ENCODE results near the gene C4B.
"Not testable (repeated sequence)": the region's sequence is repeated elsewhere in the genome, so short reads cannot be mapped to it uniquely, and the experiment has no call there.

The C4B gene

DNA sequence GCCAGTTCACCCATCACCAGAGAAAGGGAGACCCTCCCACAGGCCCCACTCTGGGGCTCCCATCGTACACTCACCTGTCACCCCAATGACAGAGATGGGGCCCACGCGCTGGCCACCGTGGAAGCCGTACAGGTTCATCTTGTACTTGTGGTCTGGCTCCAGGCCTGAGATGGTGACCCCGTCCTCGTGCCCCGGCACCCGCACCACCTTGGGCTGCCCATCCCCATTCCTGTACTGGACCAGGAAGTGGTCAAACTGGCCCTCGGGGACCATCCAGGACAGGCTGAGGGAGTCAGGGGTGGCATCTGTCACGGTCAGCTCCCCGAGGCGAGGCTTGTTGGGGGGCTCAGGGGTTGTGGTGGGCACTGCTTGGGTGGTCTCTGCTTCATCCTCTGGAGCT is 38.7 kb downstream of the C4B start:
- DNase-seq (ENCODE audit: low spot score), result not testable (repeated sequence)

DNA sequence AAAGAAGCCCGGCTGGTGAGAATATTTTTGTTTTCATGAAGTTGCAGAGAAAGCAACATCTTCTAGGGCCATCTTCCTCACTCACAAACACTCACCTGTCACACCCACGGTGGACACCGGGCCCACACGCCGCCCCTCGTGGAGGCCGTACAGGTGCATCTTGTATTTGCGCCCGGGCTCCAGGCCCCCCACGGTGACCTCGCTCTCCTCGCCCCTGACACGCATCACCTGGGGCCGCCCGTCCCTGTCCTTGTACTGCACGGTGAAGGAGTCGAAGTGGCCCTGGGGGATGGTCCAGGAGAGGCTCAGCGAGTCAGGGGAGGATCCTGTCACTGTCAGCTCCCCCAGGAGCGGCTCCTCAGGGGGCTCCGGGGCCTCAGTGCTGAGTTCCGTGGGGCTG is 41.2 kb downstream of the C4B start:
- not testable (repeated sequence) for DNase-seq (ENCODE audit: low spot score)

DNA sequence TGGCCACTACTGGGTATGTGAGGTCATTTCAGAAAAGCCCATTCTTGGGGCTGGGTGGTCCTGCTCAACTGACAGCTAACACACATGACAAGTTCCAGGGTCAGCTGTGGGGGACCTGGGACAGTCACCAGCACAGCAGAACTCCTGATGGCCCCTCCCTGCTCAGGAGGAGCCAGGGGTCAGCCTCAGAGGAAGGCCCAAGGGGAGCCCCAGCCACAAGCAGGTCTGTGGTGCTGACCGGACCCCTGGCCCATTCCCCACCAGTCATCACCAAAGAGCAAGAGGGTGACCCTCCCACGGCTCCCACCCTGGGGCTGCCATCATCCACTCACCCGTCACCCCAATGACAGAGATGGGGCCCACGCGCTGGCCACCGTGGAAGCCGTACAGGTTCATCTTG is 41.7 kb downstream of the C4B start:
- no peak for DNase-seq (ENCODE audit: low spot score)

DNA sequence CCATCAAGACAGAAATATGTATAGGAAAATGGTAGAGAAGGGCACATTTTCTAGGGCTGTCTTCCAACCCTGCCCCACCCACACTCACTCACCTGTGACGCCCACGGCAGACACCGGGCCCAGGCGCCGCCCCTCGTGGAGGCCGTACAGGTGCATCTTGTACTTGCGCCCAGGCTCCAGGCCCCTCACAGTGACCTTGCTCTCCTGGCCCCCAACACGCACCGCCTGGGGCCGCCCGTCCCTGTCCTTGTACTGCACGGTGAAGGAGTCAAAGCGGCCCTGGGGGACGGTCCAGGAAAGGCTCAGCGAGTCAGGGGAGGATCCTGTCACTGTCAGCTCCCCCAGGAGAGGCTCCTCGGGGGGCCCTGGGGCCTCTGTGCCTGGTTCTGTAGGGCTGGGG is 43.4 kb downstream of the C4B start:
- DNase-seq (ENCODE audit: low spot score), result no peak

DNA sequence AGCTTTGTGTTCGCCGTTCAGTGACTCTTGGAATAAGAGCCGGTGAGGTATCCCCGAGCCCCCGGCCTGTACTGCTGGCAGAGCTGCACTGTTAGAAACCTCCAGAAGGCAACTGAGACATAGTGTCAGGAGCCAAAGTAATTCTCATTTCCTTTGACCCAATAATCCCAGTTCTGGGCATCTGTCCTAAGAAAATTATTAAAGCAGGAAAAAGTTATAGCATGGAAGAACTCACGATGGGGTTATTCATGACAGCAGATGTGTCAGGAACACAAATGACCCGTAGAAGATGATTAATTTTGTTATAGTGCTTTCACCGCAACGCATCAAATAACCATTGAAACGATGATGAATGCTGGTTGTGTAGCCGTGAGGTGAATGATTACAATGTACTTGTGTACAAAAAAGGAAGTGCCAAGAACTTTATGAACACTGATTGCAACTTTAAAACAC is 43.9 kb downstream of the C4B start:
- DNase-seq (ENCODE audit: low spot score), result no peak

DNA sequence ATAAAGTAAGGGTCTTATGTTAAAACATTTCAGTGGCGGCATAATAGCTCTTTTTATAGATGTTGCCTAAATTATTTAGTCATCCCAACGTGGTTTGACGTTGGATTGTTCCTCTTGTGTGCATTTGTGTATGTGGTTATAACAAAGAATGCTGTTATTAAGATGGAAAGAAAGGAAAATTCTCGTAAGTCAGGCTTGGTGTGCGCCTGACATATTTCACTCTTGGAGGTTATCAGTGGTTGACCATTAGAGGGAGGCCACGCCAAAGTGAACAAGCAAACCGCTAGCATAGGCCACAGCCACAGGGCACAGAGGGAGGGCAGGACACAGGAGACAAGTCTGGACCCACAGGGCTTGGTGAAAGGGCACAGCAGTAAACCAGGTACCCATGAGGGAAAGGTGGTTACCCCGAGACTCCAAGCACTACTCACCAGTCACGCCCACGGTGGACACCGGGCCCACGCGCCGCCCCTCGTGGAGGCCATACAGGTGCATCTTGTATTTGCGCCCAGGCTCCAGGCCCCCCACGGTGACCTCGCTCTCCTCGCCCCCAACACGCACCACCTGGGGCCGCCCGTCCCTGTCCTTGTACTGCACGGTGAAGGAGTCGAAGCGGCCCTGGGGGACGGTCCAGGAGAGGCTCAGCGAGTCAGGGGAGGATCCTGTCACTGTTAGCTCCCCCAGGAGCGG is 46.5 kb downstream of the C4B start:
- no peak for DNase-seq (ENCODE audit: low spot score)

DNA sequence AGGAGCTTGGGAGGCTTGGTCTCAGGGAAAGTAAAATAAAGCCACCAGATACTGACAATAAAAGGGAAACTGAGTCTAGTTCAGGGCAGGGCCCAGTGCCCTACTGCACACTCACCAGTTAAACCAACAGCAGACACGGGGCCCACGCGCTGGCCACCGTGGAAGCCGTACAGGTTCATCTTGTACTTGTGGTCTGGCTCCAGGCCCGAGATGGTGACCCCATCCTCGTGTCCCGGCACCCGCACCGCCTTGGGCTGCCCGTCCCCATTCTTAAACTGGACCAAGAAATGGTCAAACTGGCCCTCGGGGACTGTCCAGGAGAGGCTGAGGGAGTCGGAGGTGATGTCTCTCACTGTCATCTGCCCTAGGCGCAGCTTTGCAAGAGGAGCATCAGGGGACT is 50.1 kb downstream of the C4B start:
- no peak for DNase-seq (ENCODE audit: low spot score)

DNA sequence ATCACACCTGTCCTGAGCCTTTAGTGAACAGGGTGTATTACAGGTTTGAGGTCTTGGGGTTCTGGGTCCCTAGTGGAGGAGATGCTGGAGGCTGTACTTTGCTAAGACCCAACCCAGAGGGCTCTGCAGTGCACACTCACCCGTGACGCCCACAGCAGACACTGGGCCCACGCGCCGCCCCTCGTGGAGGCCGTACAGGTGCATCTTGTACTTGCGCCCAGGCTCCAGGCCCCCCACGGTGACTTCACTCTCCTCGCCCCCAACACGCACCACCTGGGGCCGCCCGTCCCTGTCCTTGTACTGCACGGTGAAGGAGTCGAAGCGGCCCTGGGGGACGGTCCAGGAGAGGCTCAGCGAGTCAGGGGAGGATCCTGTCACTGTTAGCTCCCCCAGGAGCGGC is 52.9 kb downstream of the C4B start:
- DNase-seq (ENCODE audit: low spot score), result not testable (repeated sequence)

DNA sequence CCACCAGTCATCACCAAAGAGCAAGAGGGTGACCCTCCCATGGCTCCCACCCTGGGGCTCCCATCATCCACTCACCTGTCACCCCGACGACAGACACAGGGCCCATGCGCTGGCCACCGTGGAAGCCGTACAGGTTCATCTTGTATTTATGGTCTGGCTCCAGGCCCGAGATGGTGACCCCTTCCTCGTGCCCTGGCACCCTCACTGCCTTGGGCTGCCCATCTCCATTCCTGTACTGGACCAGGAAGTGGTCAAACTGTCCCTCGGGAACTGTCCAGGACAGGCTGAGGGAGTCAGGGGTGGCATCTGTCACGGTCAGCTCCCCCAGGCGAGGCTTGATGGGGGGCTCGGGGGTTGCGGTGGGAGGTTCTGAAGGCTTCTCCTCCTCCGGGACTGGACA is 53.7 kb downstream of the C4B start:
- not testable (repeated sequence) for DNase-seq (ENCODE audit: low spot score)

DNA sequence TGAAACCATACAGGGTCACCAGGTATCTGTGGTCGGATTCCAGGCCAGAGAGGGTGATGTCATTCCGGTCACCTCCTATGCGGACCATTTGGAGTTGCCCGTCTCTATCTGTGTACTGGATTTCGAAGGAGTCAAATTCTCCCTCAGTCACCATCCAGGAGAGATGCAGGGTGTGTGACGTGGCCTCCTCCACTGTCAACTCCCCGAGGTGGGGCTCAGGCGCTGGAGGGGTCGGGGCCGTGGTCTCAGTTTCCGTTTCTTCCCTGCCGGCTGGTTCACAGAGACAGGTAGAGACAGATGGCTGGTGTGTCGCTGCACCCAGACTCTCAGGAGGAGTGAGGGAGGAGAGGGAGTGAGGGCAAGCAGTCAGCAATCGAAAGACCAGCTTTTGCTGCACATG is 54.3 kb downstream of the C4B start:
- no peak for DNase-seq (ENCODE audit: low spot score)

DNA sequence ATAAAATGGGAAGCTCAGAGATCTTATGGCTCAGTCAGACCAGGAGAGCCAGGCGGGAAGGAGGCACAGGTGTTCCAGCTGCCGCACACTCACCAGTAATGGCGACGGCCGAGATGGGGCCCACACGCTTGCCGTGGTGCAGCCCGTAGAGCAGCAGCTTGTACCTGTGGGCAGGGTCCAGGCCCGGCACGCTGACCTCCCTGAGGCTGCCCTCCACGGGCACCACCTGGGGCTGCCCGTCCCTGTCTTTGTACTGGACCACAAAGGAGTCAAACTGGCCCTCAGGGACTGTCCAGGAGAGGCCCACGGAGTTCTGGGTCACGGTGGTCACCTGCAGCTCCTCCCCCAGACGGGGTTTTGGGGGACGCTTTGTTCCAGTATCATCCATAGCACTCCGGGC is 54.9 kb downstream of the C4B start:
- DNase-seq (ENCODE audit: low spot score), result no peak

DNA sequence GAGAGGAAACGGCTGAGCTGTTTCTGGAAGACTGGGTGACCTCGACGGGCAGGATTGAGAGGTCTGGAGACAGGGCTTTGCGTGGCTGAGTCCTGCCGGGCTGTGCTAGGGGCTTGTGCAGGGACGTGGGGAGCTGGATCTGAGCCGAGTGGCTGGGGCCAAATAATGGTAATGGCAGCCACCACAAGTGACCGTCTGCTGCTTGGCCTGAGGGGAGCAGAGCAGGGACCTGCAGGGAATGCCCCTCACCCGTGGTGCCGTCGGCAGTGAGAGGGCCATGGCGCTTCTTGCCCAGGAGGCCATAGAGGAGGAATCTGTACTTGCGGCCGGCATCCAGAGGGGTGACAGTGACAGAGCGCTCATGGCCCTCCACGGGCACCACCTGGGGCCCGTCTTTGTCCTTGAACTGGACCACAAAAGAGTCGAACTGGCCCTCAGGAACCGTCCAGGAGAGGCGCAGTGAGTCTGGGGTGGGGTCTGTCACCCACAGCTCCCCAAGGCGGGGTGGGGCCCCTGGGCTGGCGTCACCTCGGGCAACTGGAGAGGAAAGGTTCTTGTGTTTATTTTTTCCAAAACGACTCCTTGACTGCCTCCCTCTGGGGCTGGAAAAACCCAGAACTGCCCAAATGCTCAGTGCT is 55.4 kb downstream of the C4B start:
- no peak for DNase-seq (ENCODE audit: low spot score)

DNA sequence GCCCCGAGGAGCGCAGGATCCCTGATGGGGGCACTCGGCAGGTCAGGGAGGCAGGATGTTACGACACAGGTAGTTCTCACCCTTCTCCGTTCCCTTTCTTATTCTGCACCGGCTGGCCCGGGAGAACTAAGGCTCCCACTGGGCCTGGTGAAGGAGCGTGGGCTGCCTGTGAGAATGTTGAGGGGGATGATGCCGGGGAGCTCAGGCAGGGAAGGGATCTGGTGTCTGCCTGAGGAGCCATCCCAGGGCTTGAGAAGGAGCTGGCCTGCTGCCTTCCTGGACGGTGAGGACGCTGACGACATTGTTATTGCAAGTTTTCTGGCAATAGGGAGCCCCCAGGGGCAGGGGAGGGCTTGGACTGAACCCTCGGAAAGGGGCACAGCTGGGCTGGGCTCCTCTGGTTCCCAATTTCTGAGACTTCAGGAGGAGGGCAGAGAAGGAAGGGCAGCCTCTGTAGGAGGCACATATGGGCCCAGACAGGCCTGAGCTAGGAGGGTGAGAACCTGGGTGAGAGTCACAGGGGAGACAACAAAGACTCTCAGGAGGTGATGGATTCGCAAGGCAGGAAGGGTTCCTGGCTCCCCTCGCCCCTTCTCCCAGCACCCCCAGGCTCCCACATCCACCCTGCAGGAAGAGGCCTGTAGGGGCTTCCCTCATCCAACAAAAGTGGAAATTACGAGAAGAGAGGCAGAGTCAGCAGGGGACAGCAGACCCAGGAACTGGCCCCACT is 56.4 kb downstream of the C4B start:
- no peak for DNase-seq (ENCODE audit: low spot score)

DNA sequence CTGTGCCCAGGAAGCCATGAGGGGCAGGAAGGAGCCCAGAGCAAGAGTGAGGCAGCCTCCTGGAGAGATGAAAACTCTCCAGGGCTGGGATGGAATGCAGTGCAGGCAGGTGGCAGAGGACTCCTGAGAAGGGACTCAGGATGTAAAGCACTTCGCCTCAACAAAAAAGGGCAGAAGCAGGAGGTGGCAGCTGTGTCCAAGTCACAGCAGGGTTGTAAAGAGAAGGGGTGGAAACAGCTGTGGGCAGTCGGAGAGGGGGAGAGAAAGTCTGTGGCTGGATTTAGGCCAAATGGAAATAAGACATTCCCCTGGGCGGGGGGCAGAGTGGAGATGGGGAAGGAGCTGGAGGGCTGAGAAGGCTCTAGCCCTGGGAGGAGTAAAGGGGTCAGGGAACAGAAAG is 58.5 kb downstream of the C4B start:
- no peak for DNase-seq (ENCODE audit: low spot score)

DNA sequence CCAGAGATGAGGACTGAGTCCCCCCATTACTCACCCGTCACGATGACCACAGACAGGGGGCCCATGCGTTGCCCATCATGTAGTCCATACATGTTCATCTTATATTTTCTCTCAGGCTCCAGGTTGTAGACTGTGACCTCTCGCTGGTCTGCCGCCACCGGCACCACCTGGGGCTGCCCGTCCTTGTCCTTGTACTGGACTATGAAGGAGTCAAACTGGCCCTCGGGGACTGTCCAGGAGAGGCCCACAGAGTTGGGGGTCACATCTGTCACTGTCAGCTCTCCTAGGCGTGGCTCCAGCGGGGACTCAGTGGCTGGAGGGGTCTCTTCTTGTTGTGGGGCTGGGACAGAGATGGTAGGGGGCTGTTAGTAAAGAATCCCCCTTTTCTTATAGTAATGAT is 59.0 kb downstream of the C4B start:
- no peak for DNase-seq (ENCODE audit: low spot score)

DNA sequence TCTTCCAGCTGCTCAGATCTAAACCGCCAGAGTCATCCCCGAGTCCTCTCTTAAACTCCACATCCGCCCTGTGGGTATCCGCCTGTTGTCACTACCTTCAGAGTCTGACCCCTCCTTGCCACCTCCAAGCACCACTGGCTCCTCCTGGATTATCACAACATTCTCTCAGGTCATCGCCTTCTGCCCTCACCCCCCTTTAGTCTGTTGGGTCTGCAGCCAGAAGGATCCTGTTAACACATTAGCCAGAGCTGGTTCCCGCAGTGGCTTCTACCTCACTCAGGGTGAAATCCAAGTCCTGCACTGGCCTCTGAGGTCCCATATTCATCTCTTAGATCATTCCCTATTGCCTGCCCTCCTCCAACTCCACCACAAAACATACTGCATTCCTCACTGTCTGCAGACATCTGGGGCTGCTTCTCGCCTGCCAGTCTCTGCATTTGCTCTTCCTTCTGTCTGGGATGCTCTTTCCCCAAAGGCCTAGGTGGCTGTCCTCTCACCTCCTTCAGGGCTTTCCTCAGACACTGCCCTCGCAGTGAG is 60.5 kb downstream of the C4B start:
- no peak for DNase-seq (ENCODE audit: low spot score)

DNA sequence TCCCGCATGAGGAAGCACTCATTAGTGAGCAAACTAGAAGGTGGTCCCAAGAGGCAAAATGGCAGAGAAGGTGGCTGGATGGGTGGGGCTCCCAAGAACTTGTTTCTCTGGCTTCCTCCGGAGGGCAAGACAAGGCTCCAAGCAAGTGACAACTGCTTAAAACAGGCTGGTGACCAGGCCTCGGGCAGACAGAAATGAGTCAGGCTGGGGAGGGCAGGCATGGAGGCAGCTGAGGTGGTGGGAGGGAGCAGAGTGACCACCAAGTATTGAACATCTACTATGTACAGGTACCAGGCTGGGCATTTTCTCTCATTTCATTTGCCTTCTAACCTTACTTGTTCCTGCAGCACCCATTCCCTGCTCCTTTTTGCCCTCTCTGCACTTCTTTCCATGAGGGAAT is 61.2 kb downstream of the C4B start:
- DNase-seq (ENCODE audit: low spot score), result no peak

DNA sequence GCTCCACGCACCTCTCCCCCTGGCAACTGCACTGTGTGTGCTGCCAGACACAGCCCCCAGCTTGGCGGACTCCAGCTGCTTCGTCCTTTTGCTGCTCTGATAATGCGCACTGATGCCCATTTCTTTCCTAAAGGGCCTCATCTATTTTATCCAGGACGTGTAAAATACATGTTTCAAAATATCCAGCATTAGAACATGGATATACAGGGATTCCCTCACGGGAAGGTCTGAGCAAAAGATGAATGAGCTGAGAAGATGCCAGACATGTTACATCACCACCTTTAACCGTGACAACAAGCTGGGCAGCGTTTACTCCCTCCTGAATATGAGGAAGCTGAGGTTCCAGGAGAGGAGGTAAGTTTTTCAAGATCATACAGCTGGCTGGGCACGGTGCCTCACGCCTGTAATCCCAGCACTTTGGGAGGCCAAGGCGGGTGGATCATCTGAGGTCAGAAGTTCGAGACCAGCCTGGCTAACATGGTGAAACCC is 61.8 kb downstream of the C4B start:
- no peak for DNase-seq (ENCODE audit: low spot score)

DNA sequence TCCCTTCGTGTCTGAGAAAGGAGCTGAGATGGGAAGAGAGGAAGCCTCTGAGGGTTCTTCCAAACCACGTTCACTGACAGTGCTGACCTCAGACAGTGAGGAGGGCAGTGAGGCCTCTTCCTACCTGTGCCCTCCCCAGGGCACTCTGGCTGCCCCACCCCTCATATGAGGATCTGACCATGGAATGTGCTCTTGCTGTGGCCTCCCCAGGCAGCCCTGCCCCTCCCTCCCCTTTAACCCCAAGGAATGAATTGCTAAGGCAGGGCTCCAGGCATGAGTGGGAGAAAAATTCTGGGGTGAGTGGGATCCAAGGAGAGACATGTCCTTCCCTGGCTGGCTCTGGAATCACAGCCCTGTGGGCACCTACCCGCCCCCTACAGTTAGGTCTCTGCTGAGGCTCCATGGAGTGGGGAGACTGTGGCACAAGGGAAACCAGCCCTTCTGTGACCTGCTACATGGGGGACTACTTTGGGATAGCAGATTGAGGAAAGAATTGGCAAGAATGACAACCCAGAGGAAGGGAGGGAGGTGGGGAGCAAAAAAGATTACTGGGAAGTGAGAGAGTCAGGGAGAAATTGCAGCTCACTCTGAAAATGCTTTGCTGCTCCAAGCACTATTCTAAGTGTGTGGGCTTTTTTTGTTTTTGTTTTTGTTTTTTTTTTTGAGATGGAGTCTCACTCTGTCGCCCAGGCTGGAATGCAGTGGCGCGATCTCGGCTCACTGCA is 65.1 kb downstream of the C4B start:
- DNase-seq (ENCODE audit: low spot score), result no peak

DNA sequence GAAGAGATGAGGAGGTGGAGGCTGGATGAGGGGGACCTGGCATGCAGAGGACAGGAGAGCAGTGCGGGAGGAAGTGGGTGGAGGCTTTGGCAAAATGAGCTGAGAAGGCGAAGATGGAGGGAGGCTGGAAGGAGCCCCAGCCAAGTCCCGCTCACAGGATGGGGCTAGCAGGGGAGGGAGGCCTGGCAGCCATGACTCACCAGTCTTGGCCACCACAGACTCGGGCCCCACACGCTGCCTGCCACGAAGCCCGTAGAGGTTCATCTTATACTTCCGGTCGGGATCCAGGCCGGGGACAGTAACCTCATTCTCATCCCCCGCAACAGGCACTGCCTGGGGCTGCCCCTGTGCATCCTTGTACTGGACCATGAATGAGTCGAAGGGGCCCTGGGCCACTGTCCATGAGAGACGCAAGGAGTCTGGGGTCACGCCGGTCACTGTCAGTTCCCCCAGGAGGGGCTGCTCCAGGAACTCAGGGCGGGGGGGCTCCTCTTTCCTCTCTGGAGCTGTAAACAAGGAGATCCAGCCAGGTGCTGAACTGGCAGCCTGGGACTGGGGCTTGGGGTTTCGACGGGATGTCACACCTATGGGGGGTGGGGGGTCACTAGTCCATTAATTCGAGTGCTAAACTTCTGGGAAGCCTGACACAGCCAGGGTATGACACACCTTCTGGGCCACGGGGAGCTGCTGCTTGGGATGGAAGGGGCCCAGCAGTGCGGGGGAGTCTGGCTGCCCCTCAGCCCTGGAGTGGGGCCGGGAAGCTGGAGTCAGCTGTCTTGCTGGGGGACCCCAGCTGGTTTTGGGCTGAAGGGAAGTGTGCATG is 66.8 kb downstream of the C4B start:
- DNase-seq (ENCODE audit: low spot score), result no peak

DNA sequence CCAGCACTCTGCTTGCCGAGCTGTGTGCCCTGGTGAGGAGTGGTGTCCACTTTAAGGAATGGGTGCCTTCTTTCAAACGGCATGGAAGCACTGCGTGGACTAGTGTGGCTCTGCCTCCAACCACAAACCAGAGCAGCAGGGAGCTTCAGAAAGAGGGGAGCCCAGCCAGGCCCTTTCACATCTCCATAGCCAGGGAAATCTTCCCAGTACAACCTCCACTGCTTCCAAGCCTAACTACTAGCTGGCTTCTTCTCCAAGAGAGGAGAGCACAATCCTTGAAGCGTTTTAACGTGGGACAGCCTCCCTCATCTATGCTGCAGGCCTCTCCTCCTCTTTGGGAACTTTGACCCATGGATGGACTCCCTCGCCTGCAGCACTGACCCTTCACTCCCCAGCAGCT is 67.9 kb downstream of the C4B start:
- DNase-seq (ENCODE audit: low spot score), result no peak

All from D341Med (cell line).